Fibroblast of lung (primary cell): ENCODE results near the gene GALNT7. TPM values are rescaled to one million over a fixed set of nuclear protein-coding genes. Genes with fewer than 3 reads are reported as not detected.

Source experiments
- DNase-seq, 2 donors: peaks; one replicate each; pipeline versions ENCODE4 v3.0.0 to v3.0.0-alpha.2; 2010; ENCODE audit warnings: low read depth in 2 of 2
- H2AFZ ChIP-seq: 2 replicates; pipeline ENCODE4 v1.5.1; 2012; ENCODE audit warnings: low read length, control low read depth, inconsistent platforms
- H3K27ac ChIP-seq: 2 replicates; pipeline ENCODE4 v1.5.1; 2011; ENCODE audit warnings: low read length, control low read depth; ENCODE audit not compliant: insufficient read depth
- H3K27me3 ChIP-seq: 2 replicates; pipeline ENCODE4 v1.5.1; 2011; ENCODE audit warnings: mild to moderate bottlenecking, low read length; ENCODE audit not compliant: control insufficient read depth, insufficient read depth
- H3K36me3 ChIP-seq: 2 replicates; pipeline ENCODE4 v1.5.1; 2011; ENCODE audit warnings: low read length; ENCODE audit not compliant: control insufficient read depth, insufficient read depth
- H3K4me1 ChIP-seq: 2 replicates; pipeline ENCODE4 v1.5.1; 2011; ENCODE audit warnings: low read length; ENCODE audit not compliant: control insufficient read depth, insufficient read depth; ENCODE audit errors: extremely low read depth
- H3K4me2 ChIP-seq: 2 replicates; pipeline ENCODE4 v1.5.1; 2011; ENCODE audit warnings: low read length, control low read depth; ENCODE audit not compliant: insufficient read depth; ENCODE audit errors: extremely low read depth
- H3K4me3 ChIP-seq, 4 experiments: fragments of 200-600 bp in 1 of 4; sonication (generic) in 1 of 4; replicated peaks in 1 of 4; 2 replicates each; pipeline ENCODE4 v1.5.1; 2011 to 2016; ENCODE audit warnings: low read length in 4 of 4, low read depth in 3 of 4, mild to moderate bottlenecking in 3 of 4, control low read depth in 2 of 4, inconsistent platforms in 1 of 4, mixed read lengths in 1 of 4; ENCODE audit not compliant: insufficient read depth in 1 of 4; ENCODE audit errors: control extremely low read depth in 1 of 4
- H3K79me2 ChIP-seq: 2 replicates; pipeline ENCODE4 v1.5.1; 2012; ENCODE audit warnings: mild to moderate bottlenecking, low read length, inconsistent platforms; ENCODE audit not compliant: control insufficient read depth, insufficient read depth
- H3K9ac ChIP-seq: 2 replicates; pipeline ENCODE4 v1.5.1; 2011; ENCODE audit warnings: mild to moderate bottlenecking, low read length, control low read depth; ENCODE audit not compliant: insufficient read depth
- H3K9me3 ChIP-seq: 2 replicates; pipeline ENCODE4 v1.5.1; 2012; ENCODE audit warnings: low read depth, low read length; ENCODE audit not compliant: control insufficient read depth, insufficient read depth
- H4K20me1 ChIP-seq: 2 replicates; pipeline ENCODE4 v1.5.1; 2011; ENCODE audit warnings: low read length; ENCODE audit not compliant: control insufficient read depth, insufficient read depth; ENCODE audit errors: extremely low read depth
- CTCF ChIP-seq, 2 donors: IDR thresholded peaks in 1 of 2; conservative IDR thresholded peaks in 1 of 2; 1 replicate in 1 of 2; 2 replicates in 1 of 2; pipeline ENCODE4 v1.5.1; 2011 to 2012; ENCODE audit warnings: low read length in 2 of 2, control low read depth in 1 of 2, inconsistent platforms in 1 of 2, low read depth in 1 of 2, mild to moderate bottlenecking in 1 of 2
- EZH2 ChIP-seq: IDR thresholded peaks from 2 replicates; pipeline ENCODE4 v1.5.1; 2012; ENCODE audit warnings: low read length, control low read depth, mild to moderate bottlenecking; ENCODE audit errors: missing control alignments
- polyA plus RNA-seq, 2 donors: library from polyadenylated mRNA; depleted of rRNA in 1 of 2; stranded (reverse) in 1 of 2; unstranded in 1 of 2; fragments of >200 nt; gene quantifications; 2 replicates each; pipeline ENCODE4 v1.2.1, GENCODE V29; 2011 to 2012; ENCODE audit warnings: missing spikeins in 1 of 2
- total RNA-seq: library from RNA; depleted of rRNA; stranded (reverse); fragments of >200 nt; gene quantifications from 2 replicates; pipeline ENCODE4 v1.2.1, GENCODE V29; 2014

The GALNT7 gene
- total and polyA plus RNA-seq, 2 donors (not counting 1 experiment from before 2014, with no cell fraction given) = 40.4 to 45.4 TPM

GRCh38 chr4:173171987-173172386 lies 3.4 kb downstream of the GALNT7 start:
- Histone ChIP-seq H4K20me1 (no peaks in the 10 kb centered on the region), H3K4me1 (peaks cover 5% of the 10 kb centered on the region), H3K79me2 (peaks cover 9% of the 10 kb centered on the region)

GRCh38 chr4:173174184-173174583 lies 5.6 kb downstream of the GALNT7 start:
- peaks cover 5% of the 10 kb centered on the region for H3K4me1 ChIP-seq
- peaks cover 9% of the 10 kb centered on the region for H3K79me2 ChIP-seq
- H3K27ac ChIP-seq = no peak overlapping the region
- no peaks in the 10 kb centered on the region for H3K27me3 ChIP-seq
- no peak overlapping the region for H3K4me3 ChIP-seq
- no peak overlapping the region for H3K4me2 ChIP-seq
- no peak overlapping the region for H3K9ac ChIP-seq
- no peaks in the 10 kb centered on the region for H3K9me3 ChIP-seq
- H3K36me3 ChIP-seq = no peaks in the 10 kb centered on the region
- no peaks in the 10 kb centered on the region for H4K20me1 ChIP-seq
- no peak for TF ChIP-seq CTCF (conservative IDR thresholded peaks at IDR 0.05 in 1 of 2, IDR thresholded peaks at IDR 0.05 in 1 of 2; ENCODE audit: low read depth in 1 of 2, low read length in 2 of 2)
- H2AFZ ChIP-seq = no peak overlapping the region
- no peak for DNase-seq

More at GRCh38 chr4:173171987-173172386, 3.4 kb downstream of the GALNT7 start:
- no peak overlapping the region for H3K4me2 ChIP-seq
- no peaks in the 10 kb centered on the region for H3K9me3 ChIP-seq
- no peak for TF ChIP-seq CTCF (conservative IDR thresholded peaks at IDR 0.05 in 1 of 2, IDR thresholded peaks at IDR 0.05 in 1 of 2; ENCODE audit: low read depth in 1 of 2, low read length in 2 of 2)
- no peak for TF ChIP-seq EZH2
- H3K27me3 ChIP-seq = no peaks in the 10 kb centered on the region
- no peak overlapping the region for H2AFZ ChIP-seq
- no peak overlapping the region for H3K9ac ChIP-seq
- H3K36me3 ChIP-seq = no peaks in the 10 kb centered on the region
- no peak overlapping the region for H3K4me3 ChIP-seq
- H3K27ac ChIP-seq = no peak overlapping the region
- DNase-seq = no peak

DNA sequence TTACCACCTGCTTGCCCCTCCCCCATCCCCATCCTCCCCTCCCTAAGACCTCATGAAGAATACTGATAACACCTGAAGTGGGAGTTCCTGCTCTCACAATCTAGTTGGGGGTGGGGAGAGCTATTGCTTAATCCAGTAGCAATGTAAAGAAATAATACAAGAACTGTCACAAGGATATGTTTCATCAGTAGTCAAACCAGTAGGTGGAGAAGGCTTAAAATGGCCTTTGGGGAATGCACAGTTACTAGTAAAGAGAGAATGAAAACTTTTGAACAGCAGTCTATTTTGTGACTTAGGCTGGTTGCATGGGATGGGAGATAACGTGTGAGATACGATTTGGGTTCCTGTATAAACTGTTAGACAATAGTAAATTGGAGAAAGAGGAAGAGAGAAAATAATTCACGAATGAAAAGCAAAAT lies 6.0 kb downstream of the GALNT7 start:
- Histone ChIP-seq H3K4me2 (no peak overlapping the region), H3K27ac (no peak overlapping the region), H3K4me1 (peaks cover 5% of the 10 kb centered on the region), H2AFZ (no peak overlapping the region), H3K9ac (no peak overlapping the region), H3K36me3 (no peaks in the 10 kb centered on the region), H3K79me2 (peaks cover 9% of the 10 kb centered on the region), H3K27me3 (no peaks in the 10 kb centered on the region), H3K4me3 (no peak overlapping the region), H3K9me3 (no peaks in the 10 kb centered on the region), H4K20me1 (no peaks in the 10 kb centered on the region)
- DNase-seq = no peak
- no peak for TF ChIP-seq EZH2
- no peak for TF ChIP-seq CTCF (conservative IDR thresholded peaks at IDR 0.05 in 1 of 2, IDR thresholded peaks at IDR 0.05 in 1 of 2; ENCODE audit: low read depth in 1 of 2, low read length in 2 of 2)
